ENCODE data around the gene ATG101. TPM values are rescaled to one million over a fixed set of nuclear protein-coding genes. Genes with fewer than 3 reads are reported as not detected.
A peak's percentile ranks its signal among the peaks of the same experiment; 100 is the strongest.

Gene ATG101, protein sequence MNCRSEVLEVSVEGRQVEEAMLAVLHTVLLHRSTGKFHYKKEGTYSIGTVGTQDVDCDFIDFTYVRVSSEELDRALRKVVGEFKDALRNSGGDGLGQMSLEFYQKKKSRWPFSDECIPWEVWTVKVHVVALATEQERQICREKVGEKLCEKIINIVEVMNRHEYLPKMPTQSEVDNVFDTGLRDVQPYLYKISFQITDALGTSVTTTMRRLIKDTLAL
- total RNA-seq (2014; rRNA removed; shearing (Covaris generic)), result 70.3 and 74.7 TPM in 2 replicates

DNA sequence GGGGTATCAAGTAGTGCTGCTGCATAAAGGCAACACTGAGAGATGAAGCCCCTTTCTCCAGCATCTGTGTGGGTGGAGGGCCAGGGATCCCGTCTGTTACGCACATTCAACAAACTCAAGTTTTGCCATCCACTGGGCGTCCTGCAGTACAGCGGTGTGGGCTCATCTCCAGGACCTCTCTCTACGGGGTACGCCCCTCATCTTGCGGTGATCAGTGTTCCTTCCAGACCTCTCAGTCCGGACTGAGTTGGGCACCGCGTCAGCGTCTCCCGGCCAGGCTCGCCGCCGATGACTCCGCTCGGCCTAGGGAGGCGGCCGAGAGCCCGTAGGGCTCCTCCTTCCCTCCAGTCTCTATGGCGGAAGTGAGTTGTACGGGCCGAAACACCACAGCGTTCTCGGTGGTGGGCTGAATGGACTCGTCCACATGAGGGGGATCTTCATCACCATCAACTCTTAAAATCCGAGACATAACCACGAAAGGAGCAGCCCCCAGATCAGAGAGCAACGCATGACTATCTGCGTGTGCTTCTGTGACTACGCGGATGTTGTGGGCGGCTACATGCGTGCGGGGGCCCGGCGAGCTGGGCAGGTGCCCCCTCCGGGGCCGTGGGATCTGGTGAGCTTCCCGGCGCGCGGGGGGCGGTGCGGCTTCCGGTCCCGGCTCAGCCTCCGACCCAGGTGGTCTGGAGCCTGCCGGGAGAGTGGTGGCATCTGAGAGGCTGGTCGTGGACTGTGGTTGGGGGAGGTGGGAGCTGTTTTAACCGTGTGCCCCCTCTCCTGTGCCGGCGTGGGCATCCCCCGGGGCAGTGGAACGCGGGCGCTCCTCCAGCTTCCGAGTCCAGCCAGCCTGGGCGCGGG is at the start of gene ATG101:
Gene ATG101 (plus strand): TSS at position 652 of the 858 bp plus-strand sequence. CDS start 3,673 bp downstream, outside the sequence.
- DNase-seq (ENCODE audit: low spot score), result peak; percentile 92

DNA sequence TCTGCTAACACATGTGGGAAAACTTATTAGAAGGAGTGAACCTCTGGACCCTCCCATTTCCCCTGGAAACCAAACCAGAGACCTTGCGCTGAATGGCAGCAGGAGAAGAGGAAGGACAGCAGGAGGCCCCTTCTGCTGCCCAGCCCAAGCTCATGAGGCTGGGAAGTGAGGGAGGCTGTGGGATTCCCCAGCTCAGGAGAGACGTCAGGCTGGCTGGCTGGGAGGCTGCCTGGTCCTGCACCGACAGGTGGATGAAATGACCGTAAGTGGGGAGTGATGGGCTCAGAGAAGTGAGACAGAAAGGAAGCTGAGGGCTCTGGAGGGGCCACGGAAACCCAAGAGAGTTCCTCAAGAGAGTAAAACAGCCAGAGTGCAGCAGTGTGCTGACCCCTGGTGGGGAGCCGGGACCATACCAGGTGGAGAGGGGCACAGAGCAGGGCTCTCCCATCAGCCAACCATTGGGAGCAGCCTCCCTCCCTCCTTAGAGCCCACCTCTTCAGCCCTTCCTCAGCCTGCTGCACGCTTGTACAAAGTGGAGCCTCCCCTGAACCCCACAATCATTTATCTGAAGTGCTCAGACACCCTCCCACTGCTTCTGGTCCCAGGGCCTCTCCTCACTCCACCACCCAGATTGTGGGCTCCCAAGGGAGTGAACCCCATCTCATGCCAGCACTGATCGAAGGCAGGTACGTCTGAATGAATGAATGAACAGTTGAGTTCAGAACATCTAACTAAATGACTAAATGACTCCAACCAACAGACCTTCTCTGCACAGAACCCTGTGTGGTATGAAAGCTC is 49.0 kb upstream of the ATG101 start:
- peak; percentile 29 for DNase-seq (ENCODE audit: low spot score)

DNA sequence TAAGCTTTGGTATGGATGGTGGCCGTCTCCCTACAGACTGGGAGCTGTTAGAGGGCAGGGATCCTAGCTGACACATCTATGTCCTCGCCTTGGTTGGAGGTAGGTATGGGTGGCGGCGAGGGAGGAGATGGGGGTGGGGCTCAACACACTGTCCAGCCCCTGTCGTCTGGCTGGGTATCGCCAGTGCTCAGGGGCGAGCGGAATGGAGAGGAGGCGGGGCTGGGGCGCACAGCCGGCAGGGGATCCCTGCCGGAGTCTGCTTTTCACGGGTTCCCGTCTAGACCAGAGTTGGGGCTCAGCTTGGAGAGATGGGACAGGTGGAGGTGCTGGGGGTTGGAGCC is 47.0 kb upstream of the ATG101 start:
- DNase-seq (ENCODE audit: low spot score), result no peak

DNA sequence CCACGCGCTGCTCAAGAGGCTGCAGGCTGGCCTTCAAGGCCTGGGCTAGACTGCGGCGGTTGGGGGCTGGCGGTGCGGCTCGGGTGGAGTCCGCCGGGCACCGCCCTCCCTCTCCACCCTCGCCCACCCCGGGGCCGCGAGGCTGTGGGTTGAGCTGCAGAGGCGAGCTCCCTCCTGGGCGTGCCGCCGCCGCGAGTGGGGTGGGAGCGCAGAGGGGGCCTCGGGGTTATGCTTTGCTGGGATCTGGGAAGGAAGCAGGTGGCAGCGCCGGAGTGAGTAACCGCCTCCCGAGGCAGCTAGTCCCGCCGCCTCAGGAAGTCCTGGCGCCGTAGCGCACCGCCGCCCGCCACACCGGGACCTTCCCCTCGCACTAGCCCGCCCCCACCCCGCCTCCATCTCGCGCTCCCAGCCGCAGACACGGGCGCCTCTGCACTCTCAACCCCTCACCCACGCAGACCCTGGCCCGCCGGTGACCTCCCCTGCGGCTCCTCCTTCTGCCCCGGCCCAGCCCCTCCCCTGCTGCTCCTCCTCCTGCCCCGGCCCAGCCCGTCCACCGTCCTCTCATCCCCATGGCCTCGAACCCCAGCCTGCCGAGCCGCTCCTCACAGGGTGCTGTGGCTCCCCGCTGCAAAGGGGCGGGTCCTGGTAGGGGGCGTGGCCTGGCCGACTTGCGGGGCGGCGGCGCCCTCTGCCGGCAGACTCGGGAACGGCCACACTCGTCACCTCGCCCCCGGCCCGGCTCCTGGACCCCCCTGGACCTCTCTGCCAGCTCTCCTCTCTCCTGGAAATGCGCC is 46.4 kb upstream of the ATG101 start:
- DNase-seq (ENCODE audit: low spot score), result peak; percentile 40

DNA sequence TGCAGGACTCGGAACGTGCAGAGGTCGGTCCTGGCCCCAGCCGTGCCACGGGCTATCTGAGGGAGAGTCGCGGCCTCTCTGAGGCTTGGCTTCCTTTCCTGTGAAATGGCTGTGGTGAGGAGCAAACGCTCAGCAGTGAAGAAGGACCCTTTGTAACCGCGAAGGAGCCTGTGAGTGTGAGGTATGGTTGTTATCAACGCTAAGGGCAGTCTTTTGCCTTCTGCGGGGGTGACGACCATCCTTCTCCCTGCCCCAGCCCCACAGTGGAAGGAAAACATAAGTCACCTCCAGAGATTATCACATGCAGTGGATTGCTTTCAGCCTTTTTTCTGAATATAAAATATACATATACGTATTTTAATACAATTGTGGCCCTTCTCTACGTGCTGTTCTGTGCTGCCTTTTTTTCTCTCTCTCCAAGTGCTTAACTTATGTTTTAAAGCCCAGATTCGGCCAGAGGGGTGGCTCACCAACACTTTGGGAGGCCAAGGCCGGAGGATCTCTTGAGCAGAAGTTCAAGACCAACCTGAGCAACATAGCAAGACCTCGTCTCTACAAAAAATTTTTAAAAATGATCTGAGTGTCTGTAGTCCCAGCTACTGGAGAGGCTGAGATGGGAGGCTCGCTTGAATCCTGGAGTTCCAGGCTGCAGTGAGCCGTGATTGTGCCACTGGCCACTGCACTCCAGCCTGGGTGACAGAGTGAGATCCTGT is 45.6 kb upstream of the ATG101 start:
- no peak for DNase-seq (ENCODE audit: low spot score)

DNA sequence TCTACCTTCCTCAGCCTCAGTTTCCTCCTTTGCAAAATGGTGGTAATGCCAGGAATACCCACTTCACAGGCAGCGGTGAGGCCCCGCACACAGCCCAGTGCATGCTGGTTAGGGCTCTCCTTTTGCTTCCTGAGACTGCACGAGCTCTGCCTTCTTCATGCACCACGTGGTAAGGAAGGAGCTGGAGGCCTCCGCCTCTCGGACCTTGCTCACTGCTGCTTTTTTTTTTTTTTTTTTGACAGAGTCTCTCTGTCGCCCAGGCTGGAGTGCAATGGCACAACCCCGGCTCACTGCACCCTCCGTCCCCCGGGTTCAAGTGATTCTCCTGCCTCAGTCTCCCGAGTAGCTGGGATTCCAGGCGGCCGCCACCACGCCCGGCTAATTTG is 44.9 kb upstream of the ATG101 start:
- DNase-seq (ENCODE audit: low spot score), result no peak

DNA sequence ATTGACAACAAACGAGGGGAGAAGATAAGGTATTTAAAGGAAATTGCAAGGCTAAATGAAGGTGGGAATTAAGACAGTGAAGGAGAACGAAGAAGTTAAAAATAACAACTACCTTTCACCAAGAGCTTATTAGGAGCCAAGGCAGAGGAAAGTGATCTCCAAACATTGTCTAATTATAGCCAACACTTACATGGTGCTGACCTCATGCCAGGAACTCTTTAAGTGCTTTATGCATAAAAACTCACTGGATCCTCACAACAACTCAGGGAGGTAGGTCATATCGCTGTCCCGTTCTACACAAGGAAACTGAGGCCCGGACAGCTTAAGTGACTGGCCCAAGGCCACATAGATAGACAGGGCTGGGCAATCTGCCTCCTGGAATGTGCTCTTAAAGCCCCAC is 43.5 kb upstream of the ATG101 start:
- DNase-seq (ENCODE audit: low spot score), result no peak

DNA sequence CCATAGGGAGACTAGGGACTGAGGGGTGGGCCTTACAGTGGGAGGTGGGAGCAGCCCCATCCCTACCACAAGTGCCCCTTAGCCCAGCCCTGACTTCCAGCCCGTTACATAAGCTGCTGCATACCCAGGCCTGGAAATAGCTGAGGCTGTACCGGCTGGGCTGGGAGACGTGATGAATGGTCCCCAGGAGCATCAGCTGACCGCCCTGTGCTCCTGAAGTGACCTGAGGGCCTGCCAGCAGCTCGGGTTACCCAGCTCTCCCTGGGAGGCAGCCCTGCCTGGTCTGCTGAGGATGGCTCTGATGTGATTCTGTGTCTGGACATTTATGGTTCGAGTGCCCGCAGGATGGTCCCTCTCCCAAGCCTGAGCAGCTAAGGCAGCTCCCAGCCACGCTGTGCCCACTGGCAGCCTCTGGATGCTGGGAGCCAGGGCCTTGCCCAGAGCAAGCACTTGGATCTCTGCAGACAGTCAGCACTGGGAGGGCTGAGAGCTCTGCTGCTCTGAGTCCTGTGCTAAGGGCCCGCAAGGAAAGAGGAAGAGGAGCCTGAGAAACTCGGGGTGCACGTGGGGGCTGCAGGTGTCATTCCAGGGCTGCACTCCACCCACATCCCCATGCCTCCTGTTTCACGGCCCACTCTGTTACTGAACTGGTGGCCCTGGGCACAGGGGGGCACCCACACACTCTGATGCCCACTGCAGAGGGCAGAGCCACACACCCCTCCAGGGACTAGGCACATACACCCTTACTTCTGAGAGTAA is 42.5 kb upstream of the ATG101 start:
- no peak for DNase-seq (ENCODE audit: low spot score)

DNA sequence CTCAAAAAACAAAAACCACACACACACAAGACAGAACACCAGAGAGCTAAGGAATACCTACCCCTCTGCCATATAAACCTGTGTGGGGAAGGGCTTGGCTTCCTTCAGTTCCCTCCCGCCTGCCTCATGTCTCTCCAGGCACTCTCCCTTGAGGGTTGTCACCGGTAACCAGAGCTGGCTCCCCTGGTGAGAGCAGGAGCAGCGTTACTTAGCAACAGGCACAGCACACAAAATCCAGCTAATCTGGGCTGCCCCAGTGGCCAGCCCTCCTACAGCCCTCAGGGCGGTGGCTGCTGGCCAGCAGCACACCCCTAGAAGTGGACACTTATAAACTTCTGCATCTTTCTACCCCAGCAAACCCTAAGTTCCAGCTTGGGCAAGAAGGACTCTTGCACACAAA is 40.1 kb upstream of the ATG101 start:
- DNase-seq (ENCODE audit: low spot score), result peak; percentile 58

DNA sequence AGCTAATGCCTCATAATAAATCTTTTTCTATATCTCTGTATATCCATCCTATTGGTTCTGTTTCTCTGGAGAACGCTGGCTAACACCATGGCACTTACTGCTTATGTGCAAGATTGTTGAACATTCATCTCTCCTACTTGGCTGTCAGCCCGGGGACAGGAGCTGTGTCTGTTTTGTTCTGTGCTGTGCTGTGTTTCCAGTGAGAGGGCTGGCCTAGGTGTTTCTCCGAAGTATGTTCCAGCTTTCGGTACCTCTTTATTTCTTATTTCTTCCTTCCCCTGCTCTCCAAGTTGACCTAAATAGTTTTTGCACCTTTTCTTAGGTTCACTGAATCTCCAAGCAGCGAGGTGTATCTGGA is 37.4 kb upstream of the ATG101 start:
- DNase-seq (ENCODE audit: low spot score), result peak; percentile 54

DNA sequence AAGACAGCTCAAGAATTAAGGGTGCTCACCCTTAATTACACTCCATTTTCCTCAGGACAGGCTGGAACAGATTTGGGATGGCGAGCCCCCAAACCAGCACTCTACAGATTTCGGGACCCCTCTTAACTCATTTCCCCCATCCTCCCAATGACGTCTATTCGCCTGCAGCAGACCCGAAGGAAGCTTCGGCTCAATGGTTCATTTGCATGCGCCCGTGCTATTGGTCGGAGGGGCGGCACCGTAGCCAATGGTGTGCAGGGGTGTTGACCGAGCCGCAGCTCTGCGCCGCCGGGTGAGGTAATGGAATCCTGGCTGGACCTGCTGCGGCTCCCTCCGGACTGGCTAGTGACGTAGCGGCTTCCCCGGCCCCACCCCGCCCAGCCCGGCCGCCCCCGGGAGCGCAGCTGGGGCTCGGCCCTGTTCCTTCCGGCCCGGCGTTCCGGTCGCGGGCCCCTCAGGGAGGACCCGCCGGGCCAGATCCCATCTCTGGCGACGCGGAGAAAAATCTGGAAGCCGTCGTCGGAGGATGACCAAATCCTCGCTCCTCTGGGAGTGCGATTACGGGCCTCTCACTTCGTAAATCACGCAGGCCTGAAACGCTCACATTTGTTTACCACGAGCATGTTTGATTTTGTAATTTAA is 36.9 kb upstream of the ATG101 start:
- peak; percentile 92 for DNase-seq (ENCODE audit: low spot score)

DNA sequence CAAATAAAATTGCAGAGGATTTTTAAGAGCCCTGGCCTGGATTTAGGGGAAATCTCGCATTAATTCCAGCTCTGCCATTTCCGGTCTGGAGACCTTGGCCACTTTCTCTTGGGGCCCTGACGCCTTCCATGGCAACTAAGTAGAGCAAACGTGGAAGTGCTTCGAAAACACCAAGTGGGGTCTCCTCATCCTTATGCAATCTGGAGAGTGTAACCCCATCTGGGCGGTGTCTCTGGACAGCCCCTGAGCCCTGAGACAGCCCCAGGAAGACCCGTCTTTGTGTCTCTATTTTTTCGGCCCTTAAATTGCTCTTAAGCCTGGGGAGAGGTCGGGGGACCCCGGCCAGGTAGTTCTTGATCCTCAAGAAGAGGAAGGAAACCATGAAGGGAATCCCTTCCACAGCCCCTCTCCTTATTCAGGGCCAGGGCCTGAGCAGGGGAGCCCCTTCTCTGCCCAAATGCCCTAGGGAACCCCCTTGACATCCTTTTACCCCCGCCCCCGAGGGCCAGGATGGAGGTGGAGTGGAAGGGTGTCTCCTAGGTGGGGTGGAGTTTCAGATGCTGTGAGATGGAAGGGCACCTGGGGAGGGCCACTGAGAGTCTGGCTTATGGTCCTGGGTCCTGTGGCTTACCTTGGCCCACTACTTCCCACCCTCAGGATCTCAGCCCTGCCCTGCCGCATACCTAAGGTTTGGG is 36.2 kb upstream of the ATG101 start:
- DNase-seq (ENCODE audit: low spot score), result no peak

DNA sequence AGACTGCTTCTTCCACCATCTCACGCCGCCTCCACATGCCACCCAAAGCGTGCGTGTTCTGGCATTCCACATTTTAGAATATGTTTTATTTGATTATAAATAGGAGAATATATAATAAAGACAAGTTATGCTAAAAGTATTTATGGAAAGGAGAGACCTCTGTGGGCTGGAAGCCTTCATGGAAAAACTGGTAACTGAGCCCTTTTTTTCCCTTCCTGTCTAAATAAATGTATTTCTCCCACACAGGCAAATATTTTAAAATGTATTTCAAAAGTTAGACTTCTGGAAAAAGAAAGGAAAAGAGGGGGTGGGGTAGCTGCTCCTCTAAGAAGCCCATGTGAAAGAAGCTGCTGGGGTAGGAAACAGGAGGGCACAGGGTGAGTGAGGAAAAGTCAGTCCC is 34.6 kb upstream of the ATG101 start:
- DNase-seq (ENCODE audit: low spot score), result no peak

DNA sequence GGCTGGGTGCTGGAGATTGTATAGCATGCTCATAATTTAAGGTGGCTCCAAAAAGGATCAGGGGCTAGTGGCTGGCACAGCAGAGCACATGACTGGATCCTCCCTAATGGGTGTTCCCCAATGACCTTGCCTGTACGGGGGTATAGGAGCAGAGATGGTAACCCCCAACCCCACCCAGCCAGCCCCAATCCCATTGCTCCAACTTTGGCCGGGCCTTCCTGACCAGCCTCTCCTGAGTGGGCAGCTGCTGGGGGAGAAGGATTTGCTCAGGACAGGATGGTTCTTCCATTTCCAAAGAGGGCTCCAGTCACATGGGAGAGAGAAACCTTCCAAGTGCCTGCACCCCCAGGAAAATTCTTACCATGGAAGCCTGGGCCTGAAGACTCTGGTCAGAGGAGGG is 33.9 kb upstream of the ATG101 start:
- DNase-seq (ENCODE audit: low spot score), result no peak

DNA sequence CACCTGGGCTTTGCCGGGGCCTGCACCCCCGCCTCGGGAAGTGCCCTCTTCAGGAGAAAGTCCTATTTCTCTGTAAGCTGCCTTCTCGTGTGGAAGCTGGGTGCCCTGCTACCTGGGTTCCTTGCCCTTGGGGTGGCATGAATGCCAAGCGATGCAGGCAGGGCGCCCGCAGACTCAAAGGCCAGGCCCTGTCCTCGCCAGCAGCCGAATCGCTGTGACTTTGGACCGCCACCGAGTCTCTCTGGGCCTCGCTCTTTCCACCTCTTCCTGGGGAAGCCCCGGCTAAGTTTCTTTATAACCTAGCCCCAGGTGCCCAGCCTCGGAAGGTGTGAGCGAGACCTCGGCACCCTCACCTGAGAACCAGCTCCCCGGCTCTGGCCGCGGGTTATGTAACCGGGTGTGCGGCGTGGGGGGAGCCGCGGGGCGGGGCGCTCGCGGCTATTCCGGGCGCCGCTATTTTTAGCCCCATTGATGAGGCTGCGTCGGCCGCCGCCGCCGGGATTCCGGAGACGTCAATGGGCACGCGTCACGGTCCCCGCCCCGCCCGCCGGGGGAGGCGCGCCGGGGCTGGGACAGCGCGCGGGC is 33.1 kb upstream of the ATG101 start:
- DNase-seq (ENCODE audit: low spot score), result peak; percentile 55

DNA sequence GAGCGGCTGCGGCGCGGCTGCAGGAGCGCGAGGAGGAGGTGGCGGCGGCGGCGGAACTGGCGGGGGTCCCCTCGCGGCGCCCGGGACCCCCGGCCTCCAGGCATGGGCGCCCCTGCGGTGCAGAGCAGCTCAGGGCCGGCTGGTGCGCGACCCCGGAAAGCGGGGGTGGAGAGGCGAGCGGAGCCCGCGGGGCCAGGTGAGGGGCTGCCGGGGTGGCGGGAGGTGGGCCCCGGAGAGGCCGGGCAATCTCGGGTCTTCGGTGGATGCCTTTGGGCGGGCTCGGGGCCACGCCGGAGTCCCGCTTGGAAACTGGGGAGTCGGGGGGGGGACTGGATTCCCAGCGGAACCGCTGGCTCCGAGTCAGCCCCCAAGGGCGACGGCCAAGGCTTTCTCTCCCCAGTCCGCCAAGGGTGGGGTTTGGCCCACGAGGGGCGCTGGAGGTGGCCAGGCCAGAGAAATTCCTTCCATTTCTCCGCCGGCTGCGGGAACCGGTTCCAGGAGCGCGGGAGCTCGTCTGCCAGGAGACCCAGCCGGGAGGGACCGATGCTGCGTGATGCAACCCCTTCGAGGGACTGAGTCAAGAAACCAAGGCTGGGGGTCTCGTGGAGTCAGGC is 32.4 kb upstream of the ATG101 start:
- no peak for DNase-seq (ENCODE audit: low spot score)

DNA sequence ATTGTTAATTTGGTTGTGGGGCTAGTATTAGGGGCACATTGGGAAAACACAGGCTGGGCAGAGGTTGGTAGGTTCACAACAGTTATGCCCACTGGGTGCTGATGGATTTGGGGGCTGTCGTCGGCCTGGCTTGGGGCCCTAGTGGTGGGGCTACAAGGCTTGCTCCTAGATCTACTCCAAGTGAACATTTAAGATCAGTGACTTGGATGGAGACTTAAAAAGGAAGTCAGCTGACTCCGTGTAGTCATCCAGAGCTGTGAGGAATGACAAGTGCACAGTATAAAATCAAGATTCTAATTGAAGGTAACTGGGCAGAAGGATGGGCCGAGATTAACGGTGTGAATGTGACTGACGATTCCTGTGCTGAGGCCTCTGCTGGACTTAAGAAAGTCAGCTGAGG is 31.3 kb upstream of the ATG101 start:
- DNase-seq (ENCODE audit: low spot score), result no peak

DNA sequence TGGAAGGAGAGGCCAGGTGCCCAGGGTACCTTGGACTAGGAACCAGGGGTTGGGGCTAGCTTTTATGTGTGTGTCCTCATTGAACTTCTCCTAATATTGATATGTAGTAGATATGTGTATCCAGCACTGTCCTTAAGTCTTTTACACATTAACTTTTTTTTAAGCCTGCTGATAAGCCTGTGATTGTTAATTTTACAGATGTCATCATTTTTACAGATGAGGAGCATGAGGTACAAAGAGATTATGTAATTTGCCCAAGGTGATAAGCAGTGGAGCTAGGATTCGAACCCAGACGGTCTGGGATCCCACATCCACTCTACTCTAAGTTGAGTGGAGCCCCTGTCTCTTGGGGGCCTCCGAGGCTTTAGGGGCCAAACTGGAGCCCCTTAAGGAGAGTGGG is 28.7 kb upstream of the ATG101 start:
- no peak for DNase-seq (ENCODE audit: low spot score)

Data from A172 (cell line).